Left lung (tissue), 10 donors: ENCODE results near the gene PLEKHG4B. TPM values are rescaled to one million over a fixed set of nuclear protein-coding genes. Genes with fewer than 3 reads are reported as not detected.

Source experiments
- ATAC-seq: fragments of 200-7000 bp; cut with Tn5 transposase; one replicate; pipeline ENCODE4 v1.9.1; 2020; ENCODE audit warnings: moderate library complexity
- DNase-seq, 4 donors: peaks; one replicate each; pipeline ENCODE4 v3.0.0-alpha.2; 2013 to 2020
- H3K27ac ChIP-seq, 2 donors: fragments of 200-600 bp; sonication (generic) in 1 of 2; one replicate each; pipeline versions ENCODE4 v1.5.0 to v1.8.0; 2020 to 2021
- H3K27me3 ChIP-seq, 2 donors: fragments of 200-600 bp; sonication (generic) in 1 of 2; one replicate each; pipeline versions ENCODE4 v1.5.0 to v1.8.0; 2020 to 2021
- H3K36me3 ChIP-seq, 2 donors: fragments of 200-600 bp; sonication (generic) in 1 of 2; one replicate each; pipeline versions ENCODE4 v1.5.0 to v1.8.0; 2020 to 2021
- H3K4me1 ChIP-seq, 2 donors: fragments of 200-600 bp; one replicate each; pipeline ENCODE4 v1.8.0; 2021
- H3K4me3 ChIP-seq, 2 donors: fragments of 200-600 bp; sonication (generic) in 1 of 2; one replicate each; pipeline versions ENCODE4 v1.5.0 to v1.8.0; 2020 to 2021; ENCODE audit warnings: mild to moderate bottlenecking in 1 of 2
- H3K9me3 ChIP-seq, 2 donors: fragments of 200-600 bp; sonication (generic) in 1 of 2; one replicate each; pipeline versions ENCODE4 v1.5.0 to v1.8.0; 2020 to 2021
- CTCF ChIP-seq, 2 donors: fragments of 200-600 bp; sonication (generic) in 1 of 2; IDR thresholded peaks; one replicate each; pipeline versions ENCODE4 v1.5.0 to v1.8.0; 2021; ENCODE audit warnings: antibody characterized with exemption in 2 of 2
- intact Hi-C, 2 donors: fragments of 100-400 bp; cut with DNase I; formaldehyde crosslinking; loops; one replicate each; pipeline versions ENCODE4 v1.11.2 to v1.14.2; 2022
- polyA plus RNA-seq, 6 donors: library from polyadenylated mRNA; unstranded; fragments of 120-200 nt; gene quantifications; one replicate each; pipeline ENCODE4 v1.2.1, GENCODE V29; 2013; ENCODE audit not compliant: insufficient read length in 6 of 6
- total RNA-seq, 2 donors: library from RNA; stranded (reverse); fragmentation: NEBNext Ultra II Directional; extraction: Animal tissue kit (Norgen Biotek cat#: 25700); gene quantifications; one replicate each; pipeline ENCODE4 v1.2.1, GENCODE V29; 2021
- donor health status: DM: no; HTN: yes; CAD: no.
- donor health status: DM: no; HTN: no; CAD: no.

PLEKHG4B gene
- total and polyA plus RNA-seq, 8 donors: 1.2 to 19.5 (median 15.5) TPM

- H3K27ac ChIP-seq: no peak overlapping the region
- H3K4me3 ChIP-seq: no peak overlapping the region
- H3K27me3 ChIP-seq: peaks cover 23 to 92% of the 10 kb centered on the region in 2 donors
- intact Hi-C loops: no loop called here
- peaks cover 0 to 5% of the 10 kb centered on the region in 2 donors for H3K4me1 ChIP-seq
- H3K36me3 ChIP-seq: no peaks in the 10 kb centered on the region
- ATAC-seq: no peak
- no peak for TF ChIP-seq CTCF (IDR thresholded peaks at IDR 0.05)
- no peak for DNase-seq
- no peaks in the 10 kb centered on the region for H3K9me3 ChIP-seq
These were observed 1.4 kb downstream of the PLEKHG4B start for GRCh38 chr5:93221-93980.

- no peaks in the 10 kb centered on the region for H3K9me3 ChIP-seq
- H3K4me3 ChIP-seq: no peak overlapping the region
- peaks cover 0 to 5% of the 10 kb centered on the region in 2 donors for H3K4me1 ChIP-seq
- H3K27ac ChIP-seq: no peak overlapping the region
- no peaks in the 10 kb centered on the region for H3K36me3 ChIP-seq
- no peak for TF ChIP-seq CTCF (IDR thresholded peaks at IDR 0.05)
- no peak for ATAC-seq
- intact Hi-C loops: no loop called here
- H3K27me3 ChIP-seq: peaks cover 23 to 93% of the 10 kb centered on the region in 2 donors
- no peak for DNase-seq
These were observed 2.3 kb downstream of the PLEKHG4B start for GRCh38 chr5:94113-94892.

DNA sequence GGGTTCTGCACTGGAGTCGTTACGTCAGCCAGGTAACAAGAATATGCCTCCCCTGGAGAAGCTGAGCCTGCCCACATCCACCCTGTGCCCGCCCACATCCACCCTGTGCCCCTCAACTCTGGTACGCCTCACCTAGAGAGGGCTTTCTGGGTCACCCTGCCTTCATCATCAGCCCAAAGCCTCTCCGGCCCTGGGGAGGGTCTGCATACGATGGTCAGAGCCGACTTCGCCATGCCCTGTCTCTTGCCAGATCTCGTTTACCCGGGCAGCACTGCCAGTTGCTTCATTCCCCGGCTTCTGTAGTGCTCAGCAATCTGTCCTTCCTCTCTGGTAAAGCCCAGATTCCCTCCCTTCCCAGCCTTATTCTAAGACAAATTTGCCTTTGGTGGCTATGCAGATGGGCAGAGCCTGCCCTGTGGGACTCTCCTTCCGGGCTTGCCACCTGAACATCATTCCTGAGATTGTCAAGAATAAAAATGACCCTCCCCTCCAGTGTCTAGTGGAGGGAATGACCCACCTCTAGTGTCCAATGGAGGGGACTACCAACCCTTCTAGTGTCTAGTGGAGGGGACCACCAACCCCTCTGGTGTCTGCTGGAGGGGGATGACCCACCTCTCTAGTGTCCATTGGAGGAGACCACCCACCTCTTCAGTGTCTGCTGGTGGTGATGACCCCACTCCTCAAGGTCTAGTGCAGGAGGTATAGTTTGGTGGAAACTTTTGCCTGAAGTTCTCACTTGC is 3.4 kb downstream of the PLEKHG4B start:
- no peak for ATAC-seq
- intact Hi-C loops: no loop called here
- DNase-seq: no peak
- no peak overlapping the region for H3K4me3 ChIP-seq
- no peaks in the 10 kb centered on the region for H3K9me3 ChIP-seq
- peaks cover 0 to 5% of the 10 kb centered on the region in 2 donors for H3K4me1 ChIP-seq
- no peaks in the 10 kb centered on the region for H3K36me3 ChIP-seq
- H3K27me3 ChIP-seq: peaks cover 23 to 91% of the 10 kb centered on the region in 2 donors
- no peak overlapping the region for H3K27ac ChIP-seq
- no peak for TF ChIP-seq CTCF (IDR thresholded peaks at IDR 0.05)

DNA sequence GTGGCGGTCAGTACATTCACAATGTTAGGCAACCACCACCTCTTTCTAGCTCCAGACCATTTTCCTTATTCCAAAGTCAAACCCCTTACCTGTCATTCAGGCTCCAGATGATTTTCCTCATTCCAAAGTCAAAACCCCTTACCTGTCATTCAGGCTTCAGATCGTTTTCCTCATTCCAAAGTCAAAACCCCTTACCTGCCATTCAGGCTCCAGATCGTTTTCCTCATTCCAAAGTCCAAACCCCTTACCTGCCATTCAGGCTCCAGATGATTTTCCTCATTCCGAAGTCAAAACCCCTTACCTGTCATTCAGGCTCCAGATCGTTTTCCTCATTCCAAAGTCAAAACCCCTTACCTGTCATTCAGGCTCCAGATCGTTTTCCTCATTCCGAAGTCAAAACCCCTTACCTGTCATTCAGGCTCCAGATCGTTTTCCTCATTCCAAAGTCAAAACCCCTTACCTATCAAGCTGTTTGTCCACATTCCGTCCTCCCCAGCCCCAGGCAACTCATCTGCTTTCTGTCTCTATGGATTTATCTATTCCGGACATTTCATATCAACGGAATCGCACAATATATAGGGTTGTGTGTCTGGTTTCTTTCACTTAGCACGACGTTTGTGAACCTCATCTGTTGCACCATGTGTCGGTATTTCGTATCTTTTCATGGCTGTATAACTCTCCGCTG is 5.2 kb downstream of the PLEKHG4B start:
- Histone ChIP-seq H3K27me3 (peaks cover 13 to 74% of the 10 kb centered on the region in 2 donors), H3K4me1 (no peaks in the 10 kb centered on the region), H3K36me3 (no peaks in the 10 kb centered on the region), H3K9me3 (no peaks in the 10 kb centered on the region), H3K27ac (no peak overlapping the region), H3K4me3 (no peak overlapping the region)
- intact Hi-C loops: no loop called here
- no peak for TF ChIP-seq CTCF (IDR thresholded peaks at IDR 0.05)
- ATAC-seq (no peak), DNase-seq (no peak)
